ELF-1 (cell line): ENCODE measurements around the gene NPR3.
"Not testable (repeated sequence)": the region's sequence is repeated elsewhere in the genome, so short reads cannot be mapped to it uniquely, and the experiment has no call there.

Experiments used
- DNase-seq: peaks from one replicate; pipeline ENCODE4 v3.0.0-alpha.2; 2016; ENCODE audit warnings: low read depth, low spot score

Gene NPR3

DNA sequence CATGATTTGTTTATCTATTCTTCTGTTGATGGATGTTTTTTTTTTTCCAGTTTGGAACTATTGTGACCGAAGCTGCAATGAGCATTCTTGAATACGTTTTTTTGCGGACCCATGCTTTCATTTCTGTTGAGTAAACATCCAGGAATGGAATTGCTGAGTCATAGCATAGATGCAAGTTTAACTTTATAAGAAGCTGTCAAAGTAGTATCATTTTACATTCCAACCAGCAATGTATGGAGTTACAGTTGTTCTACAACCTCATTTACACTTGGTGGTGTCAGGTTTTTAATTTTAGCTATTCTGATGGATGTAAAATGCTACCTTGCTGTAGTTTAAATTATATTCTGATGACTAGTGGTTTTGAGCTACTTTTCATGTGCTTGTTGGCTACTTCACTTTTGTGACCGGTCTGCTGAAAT is 49.0 kb downstream of the NPR3 start:
- no peak for DNase-seq

DNA sequence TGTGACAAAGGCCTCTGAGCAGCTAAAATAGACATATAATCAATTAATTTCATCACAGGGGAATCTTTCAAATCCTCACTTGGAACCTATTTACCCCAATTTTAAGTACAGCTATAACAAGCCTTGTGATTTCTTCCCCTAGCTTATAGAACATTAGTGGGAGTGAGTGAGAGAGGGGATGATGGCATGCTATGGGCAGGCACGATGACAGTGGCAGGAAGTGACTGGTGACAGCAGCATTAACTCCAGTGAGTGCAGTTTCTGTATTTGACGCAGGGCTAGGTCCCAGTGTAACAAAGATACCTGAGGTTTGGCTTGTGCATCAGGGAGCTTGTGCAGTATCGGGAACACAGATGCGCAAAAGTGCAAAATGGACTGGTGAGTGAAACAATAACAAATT is 54.1 kb downstream of the NPR3 start:
- no peak for DNase-seq

DNA sequence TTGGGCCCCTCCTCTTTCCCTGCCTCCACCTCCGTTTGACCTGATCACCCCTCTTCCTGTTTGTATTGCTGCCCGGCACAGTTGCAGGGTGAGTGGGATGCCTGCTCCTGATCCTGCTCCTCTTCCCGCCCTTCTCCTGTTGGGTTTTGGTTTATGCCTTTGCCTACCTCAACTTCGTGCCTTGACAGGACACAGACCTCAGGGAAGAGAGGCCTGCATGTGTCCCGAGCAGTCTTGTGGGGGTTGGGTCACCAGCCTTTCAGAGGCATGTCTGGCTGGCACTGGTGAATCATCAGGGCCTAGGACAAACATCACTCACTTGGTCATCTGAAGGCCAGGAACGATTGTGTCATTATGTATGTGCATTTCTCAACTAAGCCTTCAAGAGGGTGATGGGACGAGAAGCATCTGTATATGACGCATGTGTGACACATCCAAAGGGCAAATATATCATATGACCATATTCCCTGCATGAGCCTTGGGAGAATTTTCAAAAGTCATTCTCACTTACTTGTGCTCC is 56.9 kb downstream of the NPR3 start:
- no peak for DNase-seq

DNA sequence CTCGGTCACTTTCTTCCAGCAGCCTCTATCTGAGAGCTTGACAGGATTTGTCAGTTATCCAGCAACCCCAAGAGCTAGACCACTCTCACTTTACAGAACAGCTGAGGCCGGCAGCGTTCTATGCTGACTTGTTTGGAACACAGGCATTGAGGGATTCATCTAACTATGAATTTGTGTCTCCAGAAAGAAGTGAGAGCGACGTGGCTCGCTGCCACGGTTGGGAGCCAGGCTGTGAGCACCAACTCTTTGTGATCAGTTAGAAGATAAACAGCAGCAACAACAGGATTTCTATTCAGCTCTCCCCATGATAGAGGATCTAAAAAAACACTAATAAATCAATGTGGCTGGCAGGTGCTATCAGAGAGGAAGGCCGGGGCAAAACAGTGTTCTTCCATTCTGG is 58.6 kb downstream of the NPR3 start:
- DNase-seq: no peak

DNA sequence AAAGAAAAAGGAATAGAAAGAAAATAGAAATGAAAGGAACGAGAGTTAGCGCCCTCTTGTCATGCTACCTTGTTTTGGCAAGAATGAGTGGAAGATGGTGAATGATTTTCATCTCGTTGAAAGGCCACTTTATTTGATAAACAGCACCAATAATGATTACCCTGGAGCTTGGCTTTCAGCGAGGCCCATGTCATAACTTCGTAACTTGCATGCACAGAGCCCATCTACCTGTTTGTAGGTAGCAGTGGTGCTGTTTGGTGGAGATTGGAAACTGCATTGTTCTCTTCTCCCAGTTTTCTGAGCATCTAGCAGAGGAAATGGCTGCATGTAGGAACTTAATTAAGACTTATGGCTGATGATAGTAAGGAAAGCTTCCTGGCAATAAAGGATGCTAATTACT is 59.3 kb downstream of the NPR3 start:
- no peak for DNase-seq

DNA sequence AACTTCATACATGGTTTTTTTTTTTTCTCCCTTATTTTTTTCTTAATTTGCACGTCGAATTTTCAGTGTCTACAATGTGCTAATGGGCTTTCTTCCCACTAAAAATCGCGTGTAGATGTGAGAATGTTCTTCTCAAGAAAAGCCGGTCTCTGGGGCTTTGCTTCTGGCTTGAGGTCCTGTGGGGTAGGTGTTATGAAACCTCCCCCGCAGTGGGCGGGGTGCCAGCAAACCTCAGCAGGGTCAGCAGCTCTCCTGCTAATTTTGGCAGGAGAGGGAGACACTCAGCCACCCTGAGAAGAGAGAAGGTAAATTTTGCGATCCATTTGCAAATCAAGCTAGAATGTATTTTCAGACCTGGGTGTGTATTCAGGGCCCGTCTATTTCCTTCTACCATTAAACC is 59.9 kb downstream of the NPR3 start:
- DNase-seq: no peak

DNA sequence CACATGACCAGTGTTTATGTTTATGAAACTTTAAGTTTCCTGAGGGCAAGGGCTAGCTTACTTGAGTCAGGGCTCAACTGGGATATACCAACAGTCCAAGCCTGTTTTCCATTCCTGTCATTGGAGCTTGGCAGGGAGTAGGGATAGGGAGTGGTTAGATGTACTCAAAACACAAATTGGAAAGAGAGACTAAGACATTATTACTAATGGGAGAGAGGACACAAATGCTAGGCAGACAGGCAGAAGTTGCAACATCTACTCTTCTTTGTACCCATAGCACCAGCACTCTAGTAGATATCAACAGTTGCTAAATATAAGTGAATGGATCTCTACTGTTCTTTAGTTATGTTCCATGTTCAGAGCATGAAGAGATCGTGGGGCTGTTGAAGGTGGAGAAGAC is 62.8 kb downstream of the NPR3 start:
- no peak for DNase-seq

DNA sequence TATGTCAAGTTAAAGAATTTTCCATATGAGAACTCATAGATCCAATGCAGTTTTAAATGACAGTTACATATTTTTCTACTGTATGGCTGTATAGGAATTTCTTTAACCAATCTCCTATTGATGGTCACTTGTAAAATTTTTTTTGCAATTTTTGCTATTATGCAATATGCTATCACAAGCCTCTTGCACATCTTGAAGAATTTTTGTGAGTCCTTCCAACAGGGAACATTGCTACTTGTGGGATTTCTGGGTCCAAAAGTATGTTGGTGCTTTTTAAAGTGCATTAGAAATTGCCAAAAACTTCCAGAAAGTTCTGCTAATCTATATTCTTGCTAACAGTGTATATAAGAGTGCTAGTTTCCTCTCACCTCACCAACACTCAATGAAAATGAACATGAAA is 65.1 kb downstream of the NPR3 start:
- DNase-seq: no peak

DNA sequence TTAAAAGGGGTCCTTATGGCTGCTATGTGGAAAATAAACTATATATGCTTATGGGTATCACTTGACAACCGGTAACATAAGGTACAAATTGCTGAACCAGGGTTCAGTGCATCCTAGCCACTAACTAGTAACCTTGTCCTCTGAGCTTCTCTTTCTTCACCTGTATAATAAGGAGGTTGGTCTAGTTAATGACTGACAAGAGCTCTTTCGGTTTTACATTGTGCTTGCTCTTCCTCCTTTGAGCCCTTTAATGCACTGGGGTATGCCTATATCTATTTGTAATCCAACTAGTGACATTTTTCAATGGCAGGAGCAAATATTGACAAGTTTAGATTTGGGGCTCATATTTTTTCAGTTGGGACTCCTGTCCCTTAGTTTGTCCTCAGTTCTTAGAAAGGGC is 66.1 kb downstream of the NPR3 start:
- no peak for DNase-seq

DNA sequence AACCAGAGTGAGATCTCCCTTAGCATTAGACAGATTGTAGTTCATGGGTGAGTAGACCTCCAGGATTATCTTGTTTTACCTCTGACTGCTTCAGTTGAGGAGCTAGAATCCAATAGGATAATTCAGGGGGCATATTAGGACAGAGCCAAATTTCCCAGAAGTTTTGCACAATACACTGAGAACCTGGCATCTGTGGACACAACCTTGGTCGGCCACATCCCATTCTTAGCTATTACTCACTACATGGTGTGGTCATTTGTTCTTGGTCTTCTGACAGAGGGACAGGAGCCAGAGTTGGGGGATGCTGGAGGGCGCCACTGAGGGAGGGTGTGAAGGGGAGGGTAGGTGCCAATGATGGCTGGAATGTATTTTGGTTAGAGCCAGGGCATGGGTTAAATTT is 66.6 kb downstream of the NPR3 start:
- no peak for DNase-seq

DNA sequence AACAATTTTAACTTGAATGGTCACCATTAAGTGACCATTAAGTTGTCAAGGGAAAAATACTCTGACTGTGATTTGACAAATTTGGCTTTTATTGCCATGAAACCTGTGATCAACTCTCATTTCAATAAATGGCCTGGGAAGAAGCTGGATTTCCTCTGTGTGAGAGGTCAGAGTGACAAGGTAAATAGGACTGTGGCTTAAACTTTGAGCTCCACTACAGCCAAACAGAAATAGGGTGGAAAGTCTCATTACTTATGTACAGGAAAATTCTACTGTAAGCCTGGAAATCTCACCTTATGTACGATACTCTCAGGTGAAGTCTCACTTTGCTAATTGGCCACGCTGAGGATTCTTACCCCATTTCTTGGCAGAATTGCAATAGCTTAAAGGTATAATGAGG is 67.3 kb downstream of the NPR3 start:
- no peak for DNase-seq

DNA sequence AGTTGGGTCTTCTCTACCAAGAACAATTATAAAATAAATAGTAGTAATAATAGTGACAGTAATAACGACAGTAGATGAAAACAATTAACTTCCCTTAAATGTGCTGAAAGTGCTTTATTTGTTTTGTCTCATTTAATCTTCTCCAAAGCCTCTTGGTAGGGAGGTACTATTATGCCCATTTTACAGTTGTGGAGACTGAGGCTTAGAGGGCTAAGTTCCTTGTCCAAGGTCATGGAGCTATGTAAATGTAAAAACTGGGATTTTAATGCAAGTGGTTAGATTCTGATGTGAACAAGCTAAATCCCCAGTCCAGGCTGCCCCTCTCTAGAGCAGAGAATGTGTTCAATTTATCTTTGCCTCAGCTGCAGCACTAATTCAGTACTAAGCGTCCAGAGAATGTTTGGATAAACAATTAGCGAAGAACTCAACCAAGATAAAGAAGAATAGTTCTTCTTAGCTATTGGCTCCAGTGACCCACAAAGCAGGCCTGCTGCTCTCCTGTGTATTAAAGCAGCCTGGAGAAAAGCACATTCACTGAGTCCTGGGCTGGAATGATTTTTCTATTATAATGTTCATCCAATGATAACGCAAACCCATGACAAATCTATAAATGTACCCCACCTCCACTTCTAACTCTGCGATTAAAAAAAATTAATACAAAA is 68.8 kb downstream of the NPR3 start:
- DNase-seq: no peak

DNA sequence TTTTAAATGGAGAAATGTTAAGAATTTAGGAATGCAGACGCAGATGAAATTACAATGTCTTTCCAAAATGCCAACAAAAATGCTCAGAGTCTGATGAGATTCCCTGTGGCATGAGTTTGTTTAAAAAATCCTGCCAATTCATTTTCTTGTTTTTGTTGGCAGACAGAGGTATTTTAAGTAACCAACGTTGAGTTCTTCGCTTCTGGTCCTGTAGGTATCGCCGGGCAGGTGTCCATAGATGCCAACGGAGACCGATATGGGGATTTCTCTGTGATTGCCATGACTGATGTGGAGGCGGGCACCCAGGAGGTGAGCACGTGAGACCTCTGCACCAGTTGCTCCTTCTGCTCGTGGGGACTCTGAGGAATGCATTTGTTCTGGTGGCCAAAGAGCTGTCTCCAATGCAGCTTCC is 69.4 kb downstream of the NPR3 start:
- DNase-seq: no peak

DNA sequence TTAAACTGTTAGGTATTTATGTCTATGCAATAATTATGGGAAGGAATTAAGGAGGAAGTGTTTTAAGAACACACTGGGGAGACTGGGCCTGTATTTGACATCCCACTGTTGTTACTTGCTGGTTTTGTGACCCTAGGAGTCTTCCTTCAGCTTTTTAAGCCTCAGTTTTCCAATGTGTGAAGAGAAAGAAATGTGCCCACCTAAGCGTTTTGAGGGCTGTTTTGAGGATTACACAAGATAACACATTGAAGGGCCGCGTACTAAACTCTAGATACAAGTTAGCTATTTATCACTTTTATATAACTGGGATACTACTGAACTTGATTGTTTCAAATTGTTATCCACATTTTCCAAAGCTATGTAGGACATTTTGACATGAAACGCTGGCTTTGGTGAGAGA is 72.5 kb downstream of the NPR3 start:
- no peak for DNase-seq

DNA sequence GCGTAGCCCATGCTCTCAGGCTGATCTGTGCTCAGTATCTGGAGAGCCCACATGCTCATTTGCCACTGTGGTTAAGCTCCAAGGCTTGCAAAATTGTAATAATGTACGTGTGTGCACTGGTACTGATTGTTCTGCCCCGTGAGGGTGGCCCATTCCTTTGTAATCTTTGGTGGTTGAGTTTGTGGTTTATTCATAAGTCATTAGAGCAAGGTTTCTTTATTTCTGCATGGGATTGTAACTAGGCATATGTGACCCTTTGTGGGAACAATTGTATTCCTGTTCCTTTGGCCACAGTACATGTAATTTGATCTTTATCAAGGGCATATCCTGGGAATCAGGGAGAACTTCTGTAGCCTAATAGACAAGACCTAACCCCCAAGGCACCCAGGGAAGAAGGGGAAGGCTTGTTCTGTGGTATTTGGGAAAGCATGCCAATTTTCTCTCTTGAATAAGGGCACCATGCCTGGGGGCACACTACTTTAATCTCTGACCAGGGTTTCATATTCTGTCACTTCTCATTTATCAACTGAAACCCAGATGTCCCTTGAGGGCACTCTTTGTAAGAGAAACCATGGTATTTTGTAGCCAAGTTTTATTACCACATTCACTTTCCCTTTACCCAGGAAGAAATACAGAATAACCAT is 74.6 kb downstream of the NPR3 start:
- peak; percentile 11 for DNase-seq

DNA sequence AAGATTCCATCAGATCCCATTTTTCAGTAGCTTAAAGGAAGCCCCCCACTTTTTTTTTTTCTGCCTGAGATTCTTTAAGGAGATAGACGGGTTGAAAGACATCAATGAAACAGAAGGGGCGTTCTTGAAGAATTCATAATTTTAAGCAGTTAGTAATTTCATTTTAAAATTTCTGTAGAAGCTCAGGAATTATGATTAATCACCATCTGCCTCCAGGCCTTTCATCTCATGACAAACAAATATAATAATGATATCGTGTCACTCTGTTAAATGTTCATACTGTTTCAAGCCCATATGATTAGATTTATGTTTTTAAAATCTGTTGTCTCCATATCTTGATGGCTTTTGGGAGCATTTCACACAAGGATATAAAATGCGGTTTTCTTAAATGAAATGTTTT is 75.2 kb downstream of the NPR3 start:
- no peak for DNase-seq

DNA sequence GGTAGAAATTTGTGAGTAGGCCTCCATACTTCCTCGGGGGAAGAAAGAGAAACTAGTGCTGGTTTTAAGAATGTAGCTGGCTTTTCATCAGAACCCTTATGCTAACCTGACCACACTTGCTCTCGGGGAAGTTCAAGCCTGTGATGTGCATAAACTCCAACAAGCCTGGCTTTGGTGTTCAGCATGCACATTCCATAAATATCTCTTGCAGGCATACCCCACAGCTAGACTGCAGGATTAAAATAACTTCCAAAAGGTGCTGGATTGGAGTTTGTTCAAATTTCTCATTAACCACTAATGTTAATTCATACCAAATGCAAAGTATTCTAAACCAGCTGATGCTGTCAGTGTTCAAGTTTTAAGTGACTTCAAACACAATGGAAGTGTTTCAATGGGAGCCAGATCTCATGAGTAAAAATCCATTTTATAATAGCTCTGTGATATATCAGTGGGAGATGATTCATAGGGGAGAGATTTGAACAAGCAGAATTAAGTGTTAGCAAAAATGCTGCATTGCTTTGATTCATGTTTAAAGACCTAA is 79.4 kb downstream of the NPR3 start:
- DNase-seq: no peak

DNA sequence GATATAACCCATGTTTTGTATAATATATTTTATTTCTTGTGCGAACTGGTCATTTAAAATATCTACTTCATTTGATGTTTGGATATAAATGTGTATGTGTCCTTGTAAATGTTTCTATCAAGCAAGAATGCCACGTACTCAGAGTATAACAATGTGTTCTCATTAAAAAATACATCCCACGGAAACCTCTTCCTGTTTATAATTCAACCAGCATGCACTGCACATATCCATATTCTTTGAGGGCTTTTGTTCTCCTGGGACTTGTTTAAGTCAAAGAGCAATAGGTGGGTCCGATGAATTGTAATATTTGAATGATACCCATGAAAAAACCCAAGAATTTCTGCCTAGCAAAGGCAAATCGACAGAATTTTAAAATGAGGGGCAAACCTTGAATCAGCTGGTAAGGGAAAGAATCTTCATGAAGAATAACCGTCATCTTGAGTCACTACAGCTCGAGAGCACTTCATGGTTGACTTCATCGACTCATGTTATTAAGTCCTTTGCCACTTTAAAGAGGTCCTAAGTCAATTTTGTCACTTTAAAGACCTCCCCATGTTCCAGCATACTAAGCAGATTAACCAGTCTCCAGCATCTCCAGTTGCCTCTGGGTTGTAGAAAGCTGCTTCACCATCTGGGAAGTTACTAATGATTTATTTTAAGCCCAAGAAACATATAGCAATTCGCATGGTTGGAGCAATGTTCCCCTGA is 80.6 kb downstream of the NPR3 start:
- DNase-seq: no peak

DNA sequence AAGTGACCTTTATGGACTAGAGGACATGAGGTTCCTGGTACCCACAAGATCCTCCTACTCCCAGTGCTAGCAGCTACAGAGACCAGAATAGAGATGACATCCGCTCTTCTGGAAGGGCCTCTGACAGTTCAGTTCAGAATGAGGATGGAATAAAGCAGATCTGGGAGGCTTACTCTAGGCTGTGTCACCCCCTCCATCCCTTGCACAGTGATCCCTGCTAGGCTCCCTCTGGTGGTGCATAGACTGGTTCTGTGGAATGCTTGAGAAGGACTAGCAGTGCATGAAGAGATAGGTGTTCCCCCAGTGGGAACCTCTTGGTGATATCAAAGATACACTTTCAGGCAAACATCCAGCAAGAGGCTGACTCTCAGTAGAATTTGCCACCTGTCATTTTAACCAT is 83.0 kb downstream of the NPR3 start:
- DNase-seq: no peak

DNA sequence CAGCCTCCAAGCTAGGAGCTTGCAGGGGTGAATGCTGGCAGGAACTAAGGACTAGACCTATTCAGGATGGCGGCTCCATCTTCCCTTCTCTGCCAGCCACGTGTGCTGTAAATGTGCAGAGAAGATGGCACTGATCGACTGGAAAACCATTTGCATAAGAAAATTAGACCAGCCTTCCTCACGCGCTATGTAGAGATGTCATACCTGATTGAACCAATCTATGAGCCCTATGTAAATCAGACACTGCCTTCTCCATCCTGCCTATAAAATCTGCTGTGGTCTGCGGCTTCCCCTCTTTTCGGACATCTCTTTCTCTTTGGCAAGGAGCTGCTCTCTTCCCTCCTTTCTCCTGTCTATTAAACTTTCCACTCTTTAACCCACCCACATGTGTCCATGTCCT is 91.6 kb downstream of the NPR3 start:
- no peak for DNase-seq

DNA sequence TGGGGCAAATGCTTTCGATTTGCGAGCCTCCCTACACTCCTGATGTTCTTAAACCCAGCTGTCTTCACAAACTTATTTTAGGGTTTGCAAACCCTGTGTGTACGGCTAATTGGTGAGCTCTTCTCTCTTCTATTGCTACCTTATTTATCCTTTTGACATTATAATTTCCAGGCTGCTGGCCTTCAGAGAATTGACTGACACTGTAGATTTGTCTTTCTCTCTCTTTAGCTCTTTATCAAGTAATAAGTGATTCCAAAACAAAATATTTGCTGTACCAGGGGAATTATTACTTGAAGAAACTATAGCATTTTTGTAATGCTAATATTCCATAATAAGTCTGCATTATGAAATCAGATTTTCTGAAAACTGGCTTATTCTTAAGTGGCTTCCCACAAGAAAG is 92.5 kb downstream of the NPR3 start:
- no peak for DNase-seq

DNA sequence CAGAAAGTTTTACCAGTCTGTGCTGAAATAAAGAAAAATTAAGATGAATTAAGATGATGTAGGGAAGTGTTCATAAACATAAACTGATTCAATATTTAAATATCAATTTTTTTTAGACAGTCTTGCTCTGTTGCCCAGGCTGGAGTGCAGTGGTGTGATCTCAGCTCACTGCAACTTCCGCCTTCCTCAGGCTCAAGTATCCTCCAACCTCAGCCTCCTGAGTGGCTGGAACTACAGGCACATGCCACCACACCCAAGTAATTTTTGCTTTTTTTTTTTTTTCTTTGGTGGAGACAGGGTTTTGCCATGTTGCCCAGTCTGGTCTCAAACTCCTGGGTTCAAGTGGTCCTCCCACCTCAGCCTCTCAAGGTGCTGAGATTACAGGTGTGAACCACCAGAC is 94.3 kb downstream of the NPR3 start:
- DNase-seq: not testable (repeated sequence)
